HepG2 (cell line): ENCODE results near the gene PCGF2. TPM values are rescaled to one million over a fixed set of nuclear protein-coding genes. Genes with fewer than 3 reads are reported as not detected.

Experiments used
- POLR2A ChIP-seq, 2 experiments: IDR thresholded peaks; 2 replicates each; pipeline ENCODE4 v1.6.1; 2011; ENCODE audit warnings: low read depth in 2 of 2, low read length in 2 of 2, mild to moderate bottlenecking in 1 of 2, moderate library complexity in 1 of 2; ENCODE audit not compliant: insufficient read depth in 1 of 2
- RELA ChIP-seq: sonication (generic); formaldehyde crosslinking; IDR thresholded peaks from 2 replicates; pipeline ENCODE4 v1.4.0; 2020; ENCODE audit warnings: missing genetic modification reagents
- RXRA ChIP-seq: sonication (generic); formaldehyde crosslinking; IDR thresholded peaks from 2 replicates; pipeline ENCODE4 v1.5.1; 2020; ENCODE audit warnings: missing genetic modification reagents
- ZMAT3 ChIP-seq: sonication (generic); formaldehyde crosslinking; conservative IDR thresholded peaks from 2 replicates; pipeline ENCODE4 v1.7.0; 2021; ENCODE audit warnings: missing genetic modification reagents
- ZNF136 ChIP-seq: sonication (generic); formaldehyde crosslinking; IDR thresholded peaks from 2 replicates; pipeline ENCODE4 v1.8.1; 2022; ENCODE audit warnings: low read depth, mild to moderate bottlenecking, moderate library complexity, missing genetic modification reagents
- ZNF44 ChIP-seq: sonication (generic); formaldehyde crosslinking; IDR thresholded peaks from 2 replicates; pipeline ENCODE4 v1.5.1; 2020; ENCODE audit warnings: mild to moderate bottlenecking, missing genetic modification reagents
- polyA plus RNA-seq, 8 experiments: library from polyadenylated mRNA; depleted of rRNA in 3 of 8; stranded (reverse) in 7 of 8; unstranded in 1 of 8; fragments of >200 nt; fragmentation: Illumina TruSeq in 4 of 8; extraction: Trizol in 4 of 8; gene quantifications; 2 replicates each; pipeline versions ENCODE4 v1.2.1 to v1.2.3, GENCODE V29; 2011 to 2016; ENCODE audit warnings: low read depth in 4 of 8, missing spikeins in 1 of 8, mixed read lengths in 1 of 8; ENCODE audit not compliant: insufficient read depth in 1 of 8
- total RNA-seq, 5 experiments: library from RNA; depleted of rRNA; stranded (reverse); fragments of >200 nt; fragmentation: Illumina TruSeq; extraction: Trizol; gene quantifications; 2 replicates each; pipeline ENCODE4 v1.2.3, GENCODE V29; 2016; ENCODE audit warnings: low read depth in 1 of 5
- TF ChIP-seq, protein P1 (sequence below): sonication (generic); formaldehyde crosslinking; IDR thresholded peaks from 2 replicates; pipeline ENCODE4 v1.4.0; 2020; ENCODE audit warnings: mild to moderate bottlenecking, missing genetic modification reagents

Gene PCGF2
- total and polyA plus RNA-seq, 2 of the 13 experiments (the other 11 are each of a cell fraction or from before 2014, with no cell fraction given), result 11.6 to 29.4 TPM

DNA sequence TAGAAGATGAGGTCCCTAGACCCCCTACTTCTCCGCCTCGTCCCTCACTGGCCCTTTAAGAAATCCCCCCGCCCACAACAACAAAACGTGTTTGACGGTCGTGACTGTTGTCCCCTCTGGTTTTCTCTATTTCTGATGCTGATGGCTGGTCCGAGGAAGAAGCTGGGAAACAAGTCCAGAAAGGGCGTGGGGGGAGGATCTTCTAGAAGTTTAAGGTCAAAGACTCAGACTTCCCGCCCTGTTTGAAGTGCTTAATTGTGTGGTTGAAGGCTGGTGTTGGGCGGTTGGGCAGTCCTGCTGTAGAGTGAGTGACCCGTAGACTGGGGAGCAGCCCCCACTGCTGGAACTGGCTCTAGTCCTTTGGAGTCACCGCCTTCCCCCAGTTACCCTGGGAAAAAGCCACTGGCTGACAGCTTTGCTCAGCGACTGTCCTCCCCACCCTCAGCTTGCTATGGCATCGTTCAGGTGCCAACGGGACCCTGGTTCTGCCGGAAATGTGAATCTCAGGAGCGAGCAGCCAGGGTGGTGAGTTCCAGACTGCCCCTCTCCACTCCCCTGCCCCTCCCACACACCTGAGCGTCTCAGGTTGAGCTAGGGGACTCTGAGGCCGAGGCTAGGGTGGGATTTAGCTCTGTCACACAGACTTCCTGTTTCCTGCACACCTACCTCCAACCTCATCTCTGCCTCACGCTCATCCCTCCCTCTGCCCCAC is 41.5 kb downstream of the PCGF2 start (continued):
- TF ChIP-seq, protein P1, sequence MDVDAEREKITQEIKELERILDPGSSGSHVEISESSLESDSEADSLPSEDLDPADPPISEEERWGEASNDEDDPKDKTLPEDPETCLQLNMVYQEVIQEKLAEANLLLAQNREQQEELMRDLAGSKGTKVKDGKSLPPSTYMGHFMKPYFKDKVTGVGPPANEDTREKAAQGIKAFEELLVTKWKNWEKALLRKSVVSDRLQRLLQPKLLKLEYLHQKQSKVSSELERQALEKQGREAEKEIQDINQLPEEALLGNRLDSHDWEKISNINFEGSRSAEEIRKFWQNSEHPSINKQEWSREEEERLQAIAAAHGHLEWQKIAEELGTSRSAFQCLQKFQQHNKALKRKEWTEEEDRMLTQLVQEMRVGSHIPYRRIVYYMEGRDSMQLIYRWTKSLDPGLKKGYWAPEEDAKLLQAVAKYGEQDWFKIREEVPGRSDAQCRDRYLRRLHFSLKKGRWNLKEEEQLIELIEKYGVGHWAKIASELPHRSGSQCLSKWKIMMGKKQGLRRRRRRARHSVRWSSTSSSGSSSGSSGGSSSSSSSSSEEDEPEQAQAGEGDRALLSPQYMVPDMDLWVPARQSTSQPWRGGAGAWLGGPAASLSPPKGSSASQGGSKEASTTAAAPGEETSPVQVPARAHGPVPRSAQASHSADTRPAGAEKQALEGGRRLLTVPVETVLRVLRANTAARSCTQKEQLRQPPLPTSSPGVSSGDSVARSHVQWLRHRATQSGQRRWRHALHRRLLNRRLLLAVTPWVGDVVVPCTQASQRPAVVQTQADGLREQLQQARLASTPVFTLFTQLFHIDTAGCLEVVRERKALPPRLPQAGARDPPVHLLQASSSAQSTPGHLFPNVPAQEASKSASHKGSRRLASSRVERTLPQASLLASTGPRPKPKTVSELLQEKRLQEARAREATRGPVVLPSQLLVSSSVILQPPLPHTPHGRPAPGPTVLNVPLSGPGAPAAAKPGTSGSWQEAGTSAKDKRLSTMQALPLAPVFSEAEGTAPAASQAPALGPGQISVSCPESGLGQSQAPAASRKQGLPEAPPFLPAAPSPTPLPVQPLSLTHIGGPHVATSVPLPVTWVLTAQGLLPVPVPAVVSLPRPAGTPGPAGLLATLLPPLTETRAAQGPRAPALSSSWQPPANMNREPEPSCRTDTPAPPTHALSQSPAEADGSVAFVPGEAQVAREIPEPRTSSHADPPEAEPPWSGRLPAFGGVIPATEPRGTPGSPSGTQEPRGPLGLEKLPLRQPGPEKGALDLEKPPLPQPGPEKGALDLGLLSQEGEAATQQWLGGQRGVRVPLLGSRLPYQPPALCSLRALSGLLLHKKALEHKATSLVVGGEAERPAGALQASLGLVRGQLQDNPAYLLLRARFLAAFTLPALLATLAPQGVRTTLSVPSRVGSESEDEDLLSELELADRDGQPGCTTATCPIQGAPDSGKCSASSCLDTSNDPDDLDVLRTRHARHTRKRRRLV (CRISPR knock-in tag), result no peak
- TF ChIP-seq POLR2A (IDR thresholded peaks at IDR 0.05; ENCODE audit: insufficient read depth in 1 of 2, low read depth in 2 of 2, low read length in 2 of 2) (peak in 1 of 2 experiments; percentile 48; a peak in 2 of 4 replicates), ZNF44 (CRISPR knock-in tag) (0 out of 2 replicates have a peak, but pooled peaks have one; percentile 57), ZMAT3 (CRISPR knock-in tag) (0 out of 2 replicates have a peak, but pooled peaks have one; percentile 66), RELA (CRISPR knock-in tag) (no peak), RXRA (no peak), ZNF136 (CRISPR knock-in tag) (no peak)
